Fibroblast of lung (primary cell): ENCODE results near the gene FKBP10.

Experiments
- CTCF ChIP-seq, 2 donors: IDR thresholded peaks in 1 of 2; conservative IDR thresholded peaks in 1 of 2; 1 replicate in 1 of 2; 2 replicates in 1 of 2; pipeline ENCODE4 v1.5.1; 2011 to 2012; ENCODE audit warnings: low read length in 2 of 2, control low read depth in 1 of 2, inconsistent platforms in 1 of 2, low read depth in 1 of 2, mild to moderate bottlenecking in 1 of 2
- EZH2 ChIP-seq: IDR thresholded peaks from 2 replicates; pipeline ENCODE4 v1.5.1; 2012; ENCODE audit warnings: low read length, control low read depth, mild to moderate bottlenecking; ENCODE audit errors: missing control alignments

- peak in 1 of 2 donors; percentile 25 for TF ChIP-seq CTCF (conservative IDR thresholded peaks at IDR 0.05 in 1 of 2, IDR thresholded peaks at IDR 0.05 in 1 of 2; ENCODE audit: low read depth in 1 of 2, low read length in 2 of 2)
- TF ChIP-seq EZH2, result no peak
Measured at GRCh38 chr17:41777574-41778188, 35.1 kb upstream of the FKBP10 start.
